ENCODE results near the gene INSM1.

Gene INSM1

DNA sequence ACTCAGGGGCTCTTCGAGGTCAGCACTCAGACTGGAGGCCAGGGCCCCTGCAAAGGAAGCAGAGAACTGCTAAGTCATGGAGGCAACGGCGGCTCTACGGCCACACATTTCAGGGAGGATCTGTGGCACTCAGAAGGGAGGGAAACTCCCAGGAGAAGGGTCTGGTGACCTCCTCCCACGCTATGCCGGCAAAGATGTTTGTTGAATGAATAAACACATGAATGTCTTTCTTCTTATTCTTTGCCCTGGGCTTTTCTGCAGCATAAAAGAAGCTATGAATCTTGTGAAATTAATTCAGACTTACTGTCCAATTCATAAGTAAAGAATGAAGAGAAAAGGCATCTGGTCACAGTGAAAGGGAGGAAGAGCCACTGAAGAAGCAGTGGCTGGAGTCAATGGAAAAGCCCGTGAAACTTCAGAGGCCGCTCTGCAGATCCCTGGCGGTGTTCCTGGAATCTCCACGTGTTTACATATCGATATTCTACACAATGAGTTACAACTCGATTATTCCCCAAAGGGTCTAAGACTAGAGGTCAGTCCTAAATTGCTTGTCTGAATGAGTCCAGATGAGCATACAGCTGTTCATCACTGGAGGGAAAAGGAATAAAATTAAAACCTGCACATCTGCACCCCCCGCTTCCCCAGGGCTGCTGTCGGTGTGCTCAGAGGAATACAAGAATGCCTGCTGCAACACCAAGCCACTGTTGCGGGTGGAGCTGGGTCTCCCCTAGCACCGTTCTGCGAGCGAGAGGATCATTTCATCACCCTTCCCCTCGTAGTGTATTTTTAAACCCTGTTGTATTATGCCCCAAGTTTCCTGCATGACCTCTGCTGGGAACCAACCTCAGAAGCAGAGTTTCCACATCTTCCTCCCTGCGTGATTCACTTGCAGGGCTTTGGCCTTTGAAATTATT lies 25.6 kb downstream of the INSM1 start:
- DNase-seq (ENCODE audit: low spot score) (no peak), FAIRE-seq (no peak)

GRCh38 chr20:20395087-20395486 lies 27.2 kb downstream of the INSM1 start:
- FAIRE-seq (no peak), DNase-seq (ENCODE audit: low spot score) (no peak)

DNA sequence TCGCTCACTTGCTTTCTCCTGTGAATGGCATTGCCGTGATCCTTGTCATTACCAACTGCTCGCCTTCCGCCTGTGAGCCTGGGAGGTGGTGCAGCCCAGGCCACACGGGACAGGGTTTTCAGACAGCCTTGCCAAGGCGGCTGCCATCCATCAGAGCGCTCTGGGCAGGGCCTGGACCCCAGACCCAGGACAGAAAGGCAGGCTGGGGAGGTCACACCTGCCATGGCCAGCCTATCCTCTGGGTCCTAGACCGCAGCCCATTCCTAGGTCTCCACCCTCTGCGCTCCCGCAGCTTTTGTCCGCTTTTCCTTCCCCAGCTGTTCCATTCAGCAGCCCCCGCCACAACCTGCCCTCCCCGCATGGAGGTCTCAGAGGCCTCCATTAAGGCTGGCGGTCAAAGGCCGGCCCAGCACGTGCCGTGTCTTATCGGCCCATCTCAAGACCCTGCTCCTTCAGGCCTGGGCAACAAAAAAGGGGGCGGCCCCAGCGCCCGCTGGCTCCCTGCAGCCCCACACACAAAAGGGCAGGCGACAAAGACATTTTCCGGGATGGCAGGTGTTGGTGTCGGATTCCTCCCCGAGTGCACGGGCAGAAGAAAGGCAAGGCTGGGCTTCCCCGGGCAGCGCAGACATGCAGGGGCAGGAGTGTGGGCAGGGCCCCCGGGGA lies 28.1 kb downstream of the INSM1 start:
- FAIRE-seq = no peak
- DNase-seq (ENCODE audit: low spot score) = no peak

DNA sequence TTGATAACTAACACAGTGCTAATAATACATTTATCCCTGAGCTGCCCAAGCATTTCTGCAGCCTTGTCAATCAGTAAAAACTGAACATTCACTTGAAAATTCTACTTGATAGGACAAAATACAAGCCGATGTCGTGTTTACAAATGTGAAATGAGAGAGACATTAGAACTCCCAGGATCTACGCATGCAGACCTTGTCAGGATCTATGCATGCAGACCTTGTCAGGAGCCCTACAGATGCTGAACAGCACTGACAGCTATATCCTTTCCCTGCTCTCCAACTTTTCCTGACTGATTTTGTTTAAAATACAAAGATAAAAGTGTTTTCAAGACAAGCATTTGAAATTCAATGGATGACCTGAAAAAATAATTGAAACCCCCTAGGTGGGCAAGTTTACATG lies 28.9 kb downstream of the INSM1 start:
- no peak for DNase-seq (ENCODE audit: low spot score)
- no peak for FAIRE-seq

GRCh38 chr20:20398123-20398522 lies 30.2 kb downstream of the INSM1 start:
- FAIRE-seq (no peak), DNase-seq (ENCODE audit: low spot score) (no peak)

- no peak for DNase-seq (ENCODE audit: low spot score)
- FAIRE-seq = no peak
Measured at GRCh38 chr20:20399531-20400500, 31.9 kb downstream of the INSM1 start.

- FAIRE-seq (no peak), DNase-seq (ENCODE audit: low spot score) (no peak)
Measured at GRCh38 chr20:20401991-20402390, 34.1 kb downstream of the INSM1 start.

DNA sequence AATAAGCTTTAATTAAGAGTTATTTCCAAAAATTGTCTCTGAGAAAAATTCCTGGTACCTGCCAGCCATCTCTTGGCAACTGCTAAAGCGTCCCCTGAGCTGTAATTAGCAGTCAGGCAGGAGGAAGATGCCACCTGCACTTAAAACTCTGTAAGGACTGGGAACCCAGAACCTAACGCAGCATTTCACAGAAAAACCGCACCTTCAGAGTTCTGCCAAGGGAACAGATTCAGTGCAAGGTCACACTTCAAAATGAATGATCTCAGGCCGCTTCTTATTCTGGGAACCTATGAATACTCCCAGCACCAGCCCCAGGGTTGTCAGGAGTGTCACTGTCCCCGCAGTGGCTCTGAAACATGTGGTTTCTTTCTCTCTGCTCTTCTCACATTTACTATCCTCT lies 36.7 kb downstream of the INSM1 start:
- DNase-seq (ENCODE audit: low spot score) (no peak), FAIRE-seq (no peak)

GRCh38 chr20:20405623-20406022 lies 37.7 kb downstream of the INSM1 start:
- DNase-seq (ENCODE audit: low spot score) (no peak), FAIRE-seq (no peak)

DNA sequence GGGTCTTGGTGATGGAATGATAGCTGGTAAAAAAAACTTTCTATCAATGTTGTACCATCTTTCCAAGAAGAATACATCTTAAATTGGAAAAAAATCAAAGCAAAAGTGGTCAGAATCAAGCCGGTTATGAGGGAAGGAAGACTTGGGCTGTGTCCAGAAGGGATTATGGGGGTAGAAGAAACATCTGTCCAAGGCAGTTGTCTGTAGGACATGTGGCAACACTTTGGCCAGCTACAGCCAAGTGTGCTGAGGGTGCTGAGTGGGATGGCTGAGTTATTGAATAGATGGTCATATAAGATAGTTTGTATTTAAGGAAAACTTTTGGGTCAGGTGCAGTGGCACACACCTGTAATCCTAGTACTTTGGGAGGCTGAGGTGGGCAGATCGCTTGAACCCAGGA lies 38.4 kb downstream of the INSM1 start:
- DNase-seq (ENCODE audit: low spot score) (no peak), FAIRE-seq (no peak)

DNA sequence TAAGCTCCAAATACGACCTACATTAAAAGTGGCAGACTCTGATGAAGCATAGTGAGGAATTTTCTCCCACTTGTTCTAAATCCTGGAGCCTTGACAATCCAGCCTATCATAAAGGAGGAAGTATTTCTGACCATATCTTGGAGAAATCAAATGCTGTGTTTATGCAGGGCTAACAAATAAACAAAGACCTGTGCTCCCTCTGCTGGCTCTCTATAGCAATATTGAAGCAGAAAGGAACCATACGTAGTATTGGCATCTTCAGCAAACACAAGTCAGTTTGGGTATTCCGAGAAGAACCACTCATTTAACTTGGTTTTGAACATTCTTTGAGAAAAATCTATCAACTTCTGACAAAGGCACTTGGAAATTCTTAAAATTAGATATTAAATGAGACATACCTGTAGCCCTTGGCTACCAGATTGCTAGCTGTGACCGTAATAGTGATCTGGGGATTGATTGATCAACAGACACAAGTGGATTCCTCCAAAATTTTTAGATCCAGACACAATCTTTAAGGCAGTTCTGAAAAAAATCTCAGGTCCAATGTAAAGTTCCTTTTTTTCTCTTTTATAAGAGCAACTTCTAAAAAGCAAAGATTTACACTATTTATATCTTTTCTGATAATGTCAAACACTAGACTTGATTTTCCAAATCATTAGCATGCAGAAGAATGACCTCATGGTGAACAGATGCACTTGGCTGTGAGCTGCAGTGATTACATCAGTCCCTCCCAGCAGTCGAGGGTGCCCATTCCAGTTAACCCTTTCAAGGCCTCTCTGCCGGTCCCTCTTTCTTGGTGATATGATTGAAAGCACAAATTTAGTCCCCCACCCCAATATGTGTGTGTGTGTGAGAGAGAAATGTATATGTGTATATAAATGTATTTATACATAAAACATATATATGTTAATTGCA lies 40.2 kb downstream of the INSM1 start:
- FAIRE-seq = no peak
- no peak for DNase-seq (ENCODE audit: low spot score)

DNA sequence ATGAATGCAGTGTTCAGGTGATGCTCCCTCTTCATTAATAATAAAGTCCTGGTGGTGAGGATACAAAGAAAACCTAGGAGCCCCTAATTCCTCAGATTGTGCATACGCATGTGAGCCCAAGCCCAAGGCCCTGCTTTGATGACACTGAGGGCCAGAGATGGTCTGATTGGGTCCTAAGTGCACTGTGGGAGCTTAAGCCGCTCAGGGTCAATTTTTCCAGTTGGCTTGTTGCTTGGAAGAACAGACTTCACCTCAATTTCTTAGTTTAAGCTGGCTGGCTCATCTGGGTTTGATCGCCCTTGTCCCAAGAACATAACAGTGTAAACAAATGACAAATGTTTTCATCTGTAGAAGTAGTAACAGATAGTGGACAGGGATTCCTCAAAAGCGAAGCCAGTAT lies 41.4 kb downstream of the INSM1 start:
- FAIRE-seq = no peak
- no peak for DNase-seq (ENCODE audit: low spot score)

DNA sequence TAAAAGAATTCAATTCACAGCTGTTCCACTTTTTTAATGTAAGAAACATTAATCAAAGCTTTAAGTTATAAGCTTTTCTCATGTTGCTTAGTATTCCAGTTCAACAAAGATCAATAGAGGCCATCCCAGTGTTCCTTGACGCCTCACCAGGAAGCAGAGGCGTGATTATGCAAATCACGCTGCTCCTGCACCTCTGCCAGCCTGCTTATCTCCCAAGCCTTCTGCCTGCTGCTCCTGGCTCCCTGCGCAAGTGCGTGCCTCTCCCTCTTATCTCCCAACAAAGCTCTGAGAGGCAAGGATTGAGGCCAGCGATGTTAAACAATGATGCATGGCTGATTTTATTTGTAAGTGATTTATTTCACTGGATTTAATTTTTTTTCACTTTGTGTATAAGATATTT lies 42.8 kb downstream of the INSM1 start:
- DNase-seq (ENCODE audit: low spot score) (no peak), FAIRE-seq (no peak)

DNA sequence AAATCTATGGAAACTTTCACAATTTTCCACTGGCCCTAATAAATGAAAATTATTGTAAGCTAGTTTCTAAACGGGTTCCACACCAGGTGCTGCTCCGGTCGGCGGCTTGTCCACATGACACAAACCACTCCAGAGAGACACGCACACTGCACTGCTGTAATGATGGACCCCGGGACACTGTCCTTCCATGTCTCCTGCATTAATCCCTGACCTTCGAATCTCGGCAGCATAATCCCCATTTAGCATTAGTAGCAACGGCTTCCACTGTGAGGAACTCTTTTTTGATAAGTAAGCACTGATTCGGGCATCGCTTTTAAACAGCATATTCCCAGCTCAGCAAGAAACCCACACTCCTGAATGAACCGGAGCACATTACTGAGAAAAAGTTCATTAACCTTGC lies 43.5 kb downstream of the INSM1 start:
- no peak for DNase-seq (ENCODE audit: low spot score)
- FAIRE-seq = no peak

- FAIRE-seq (no peak), DNase-seq (ENCODE audit: low spot score) (no peak)
Measured at GRCh38 chr20:20411836-20412235, 43.9 kb downstream of the INSM1 start.

DNA sequence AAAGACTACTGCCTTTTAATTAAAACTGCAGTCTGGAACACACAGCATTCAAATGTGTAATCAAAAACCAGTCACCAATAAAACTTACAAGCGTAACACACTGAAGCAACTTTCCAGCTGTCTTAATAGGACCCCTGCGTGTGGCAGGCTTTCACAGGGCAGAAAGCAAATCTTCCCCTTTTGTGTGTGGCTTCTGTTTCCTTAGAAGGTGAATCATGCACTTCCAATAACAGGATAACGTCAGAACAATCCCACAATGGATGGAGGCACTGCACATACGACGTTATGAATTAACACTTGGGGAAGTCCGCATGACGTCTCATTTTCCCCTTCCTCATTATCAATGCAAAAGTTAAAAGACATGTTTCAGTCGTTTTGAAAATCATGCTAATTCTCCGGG lies 44.8 kb downstream of the INSM1 start:
- DNase-seq (ENCODE audit: low spot score) = no peak
- no peak for FAIRE-seq

GRCh38 chr20:20413810-20414281 lies 45.9 kb downstream of the INSM1 start:
- no peak for FAIRE-seq
- no peak for DNase-seq (ENCODE audit: low spot score)

GRCh38 chr20:20414640-20415220 lies 46.8 kb downstream of the INSM1 start:
- DNase-seq (ENCODE audit: low spot score) (no peak), FAIRE-seq (no peak)

DNA sequence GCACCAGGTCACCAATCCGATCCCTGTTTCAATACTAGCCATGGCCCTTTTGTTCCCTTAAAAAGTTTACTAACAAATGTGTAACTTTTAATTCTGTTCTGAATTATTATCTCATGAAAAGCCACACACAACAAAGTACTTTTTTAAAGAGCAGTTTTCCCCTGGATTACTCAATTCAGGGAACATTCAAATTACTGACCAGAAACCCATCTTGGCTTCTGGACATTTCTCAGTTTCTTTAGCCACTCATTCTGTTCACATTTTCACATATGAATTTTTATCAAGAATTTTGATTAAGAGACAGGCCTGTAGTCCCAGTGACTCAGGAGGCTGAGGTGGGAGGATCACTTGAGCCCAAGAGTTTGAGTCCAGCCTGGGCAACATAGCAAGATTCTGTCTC lies 47.4 kb downstream of the INSM1 start:
- no peak for FAIRE-seq
- no peak for DNase-seq (ENCODE audit: low spot score)

Measured in RCC 7860 (cell line).